Dedifferentiated amniotic fluid mesenchymal stem cell (primary cell): Measurements from ENCODE around the gene HAO2.

ENCODE experiments used
- DNase-seq: peaks from one replicate; pipeline ENCODE4 v3.0.0-alpha.2; 2016; ENCODE audit errors: extremely low spot score

HAO2 gene

GRCh38 chr1:119438761-119439160 is 70.2 kb downstream of the HAO2 start:
- no peak for DNase-seq

DNA sequence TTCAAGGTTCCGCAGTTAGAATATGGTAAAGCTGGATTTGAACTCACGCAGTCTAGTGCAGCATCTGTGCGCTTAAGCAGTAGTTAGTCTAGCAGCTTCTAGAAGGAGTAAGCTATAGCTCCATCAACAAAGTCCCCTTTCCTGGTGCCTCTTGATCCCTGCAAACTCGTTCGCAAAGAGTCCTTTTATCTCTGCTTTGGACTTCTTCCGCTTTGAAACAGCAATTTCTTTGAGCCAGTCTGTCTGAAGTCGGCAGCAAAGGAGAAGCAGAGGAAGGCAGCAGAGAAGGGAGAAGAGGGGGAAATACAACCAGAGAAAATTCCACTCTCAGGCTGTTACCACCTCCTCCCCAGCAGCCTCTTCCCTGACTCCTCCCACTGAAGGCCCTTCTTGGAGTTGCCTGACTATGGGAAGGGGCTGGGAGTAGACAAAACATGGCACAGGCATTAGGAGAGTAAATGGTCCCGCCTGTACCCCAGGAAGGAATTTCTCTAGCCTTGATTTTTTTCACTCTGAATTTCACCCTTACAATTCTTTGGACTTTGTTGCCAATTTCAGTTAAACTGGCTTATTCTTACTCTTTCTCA is 72.2 kb downstream of the HAO2 start:
- DNase-seq = no peak

DNA sequence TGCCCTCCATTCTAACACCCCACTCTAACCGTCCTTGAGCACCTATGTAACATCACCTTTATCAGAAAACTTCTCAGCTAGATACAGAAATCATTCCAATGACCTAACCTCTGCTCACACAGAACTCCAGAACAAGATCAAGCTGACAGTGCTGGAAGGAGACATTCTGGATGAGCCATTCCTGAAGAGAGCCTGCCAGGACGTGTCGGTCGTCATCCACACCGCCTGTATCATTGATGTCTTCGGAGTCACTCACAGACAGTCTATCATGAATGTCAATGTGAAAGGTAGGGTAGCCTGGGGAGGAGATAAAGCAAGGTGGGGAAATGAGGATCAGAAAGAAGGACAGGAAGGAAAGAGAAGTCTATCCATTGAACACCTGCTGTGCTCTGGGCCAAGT is 74.2 kb downstream of the HAO2 start:
- DNase-seq = no peak
